OCI-LY1 (cell line): ENCODE results near the gene SSTR4.

Experiments used
- H2AFZ ChIP-seq: fragments of 200-600 bp; sonication (generic), shearing (Covaris generic); 2 replicates; pipeline ENCODE4 v1.6.0; 2014; ENCODE audit warnings: antibody characterized with exemption, mild to moderate bottlenecking, low read length
- H3F3A ChIP-seq: fragments of 200-600 bp; sonication (generic), shearing (Covaris generic); 2 replicates; pipeline ENCODE4 v1.6.0; 2014; ENCODE audit warnings: mild to moderate bottlenecking, antibody characterized with exemption, low read length, moderate library complexity; ENCODE audit not compliant: insufficient read depth
- H3K27ac ChIP-seq: fragments of 200-600 bp; sonication (generic); 2 replicates; pipeline ENCODE4 v1.5.1; 2014; ENCODE audit warnings: low read length, mixed run types, mild to moderate bottlenecking, low read depth; ENCODE audit not compliant: poor library complexity, severe bottlenecking
- H3K27me3 ChIP-seq: fragments of 200-600 bp; sonication (generic); 2 replicates; pipeline ENCODE4 v1.6.0; 2014; ENCODE audit warnings: antibody characterized with exemption, mild to moderate bottlenecking, low read length, moderate library complexity; ENCODE audit not compliant: insufficient read depth
- H3K36me3 ChIP-seq: fragments of 200-600 bp; sonication (generic); 2 replicates; pipeline ENCODE4 v1.6.1; 2014; ENCODE audit warnings: mild to moderate bottlenecking, antibody characterized with exemption, low read length, moderate library complexity, mixed read lengths; ENCODE audit not compliant: insufficient read depth
- H3K4me1 ChIP-seq: fragments of 200-600 bp; sonication (generic); 2 replicates; pipeline ENCODE4 v1.5.1; 2014; ENCODE audit warnings: mild to moderate bottlenecking, low read length, moderate library complexity; ENCODE audit not compliant: insufficient read depth, severe bottlenecking
- H3K4me2 ChIP-seq: fragments of 200-600 bp; sonication (generic), shearing (Covaris generic); 2 replicates; pipeline ENCODE4 v1.6.1; 2014; ENCODE audit warnings: low read length
- H3K4me3 ChIP-seq: fragments of 200-600 bp; sonication (generic); 2 replicates; pipeline ENCODE4 v1.5.1; 2014; ENCODE audit warnings: low read length, low read depth, mild to moderate bottlenecking, mixed read lengths; ENCODE audit not compliant: poor library complexity, severe bottlenecking
- H3K79me2 ChIP-seq: fragments of 200-600 bp; shearing (Covaris generic); 2 replicates; pipeline ENCODE4 v1.6.1; 2016; ENCODE audit warnings: mixed run types, low read length, mixed read lengths; ENCODE audit not compliant: insufficient read depth
- H3K9ac ChIP-seq: fragments of 200-600 bp; sonication (generic), shearing (Covaris generic); 2 replicates; pipeline ENCODE4 v1.6.1; 2014; ENCODE audit warnings: mild to moderate bottlenecking, low read length, mixed read lengths
- H3K9me2 ChIP-seq: fragments of 200-600 bp; sonication (generic), shearing (Covaris generic); 2 replicates; pipeline ENCODE4 v1.6.1; 2014; ENCODE audit warnings: low read depth, mild to moderate bottlenecking, low read length, mixed read lengths
- H3K9me3 ChIP-seq: fragments of 200-600 bp; shearing (Covaris generic); 2 replicates; pipeline ENCODE4 v1.6.1; 2014; ENCODE audit warnings: low read length, mixed read lengths
- H4K20me1 ChIP-seq: fragments of 200-600 bp; sonication (generic), shearing (Covaris generic); 2 replicates; pipeline ENCODE4 v1.6.0; 2016; ENCODE audit warnings: mild to moderate bottlenecking, low read length; ENCODE audit not compliant: insufficient read depth
- EZH2 ChIP-seq: fragments of 200-600 bp; sonication (generic), shearing (Covaris generic); IDR thresholded peaks from 2 replicates; pipeline ENCODE4 v1.8.0; 2017; ENCODE audit warnings: borderline replicate concordance, mixed run types, mild to moderate bottlenecking, antibody characterized with exemption, low read length, moderate library complexity, mixed read lengths
- TF ChIP-seq, protein P1 (sequence below): fragments of 200-600 bp; sonication (generic), shearing (Covaris generic); IDR thresholded peaks from 2 replicates; pipeline ENCODE4 v1.5.1; 2017; ENCODE audit warnings: mild to moderate bottlenecking, antibody characterized with exemption, low read length, moderate library complexity, mixed read lengths

Gene SSTR4

DNA sequence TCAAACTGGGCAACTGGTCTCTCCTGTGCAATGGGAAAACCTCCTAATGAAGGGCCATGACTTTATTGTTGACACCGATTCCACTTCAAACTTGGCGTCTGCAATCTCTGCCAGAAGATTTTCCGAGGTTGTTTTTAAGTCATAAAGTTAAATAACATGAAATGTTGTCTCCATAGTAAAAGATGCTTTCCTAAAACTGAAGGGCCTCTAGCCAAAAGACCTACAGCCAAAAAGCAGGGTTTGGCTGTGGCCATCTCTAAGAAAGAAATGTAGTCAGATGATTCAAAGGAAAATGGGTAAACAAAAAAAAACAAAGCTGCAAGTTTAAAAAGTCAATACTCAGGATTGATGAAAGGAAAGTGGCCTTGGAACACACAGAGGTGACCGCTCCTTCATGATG lies 36.9 kb downstream of the SSTR4 start:
- H3K9ac ChIP-seq, result no peak overlapping the region
- no peak overlapping the region for H3K4me3 ChIP-seq
- no peak overlapping the region for H2AFZ ChIP-seq
- no peaks in the 10 kb centered on the region for H4K20me1 ChIP-seq
- H3K36me3 ChIP-seq, result no peaks in the 10 kb centered on the region; the same call in 1 of the 2 replicates
- TF ChIP-seq EZH2, result no peak
- TF ChIP-seq, protein P1, sequence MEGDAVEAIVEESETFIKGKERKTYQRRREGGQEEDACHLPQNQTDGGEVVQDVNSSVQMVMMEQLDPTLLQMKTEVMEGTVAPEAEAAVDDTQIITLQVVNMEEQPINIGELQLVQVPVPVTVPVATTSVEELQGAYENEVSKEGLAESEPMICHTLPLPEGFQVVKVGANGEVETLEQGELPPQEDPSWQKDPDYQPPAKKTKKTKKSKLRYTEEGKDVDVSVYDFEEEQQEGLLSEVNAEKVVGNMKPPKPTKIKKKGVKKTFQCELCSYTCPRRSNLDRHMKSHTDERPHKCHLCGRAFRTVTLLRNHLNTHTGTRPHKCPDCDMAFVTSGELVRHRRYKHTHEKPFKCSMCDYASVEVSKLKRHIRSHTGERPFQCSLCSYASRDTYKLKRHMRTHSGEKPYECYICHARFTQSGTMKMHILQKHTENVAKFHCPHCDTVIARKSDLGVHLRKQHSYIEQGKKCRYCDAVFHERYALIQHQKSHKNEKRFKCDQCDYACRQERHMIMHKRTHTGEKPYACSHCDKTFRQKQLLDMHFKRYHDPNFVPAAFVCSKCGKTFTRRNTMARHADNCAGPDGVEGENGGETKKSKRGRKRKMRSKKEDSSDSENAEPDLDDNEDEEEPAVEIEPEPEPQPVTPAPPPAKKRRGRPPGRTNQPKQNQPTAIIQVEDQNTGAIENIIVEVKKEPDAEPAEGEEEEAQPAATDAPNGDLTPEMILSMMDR, result no peak
- no peaks in the 10 kb centered on the region for H3K27me3 ChIP-seq
- no peaks in the 10 kb centered on the region for H3K4me1 ChIP-seq
- H3F3A ChIP-seq, result no peaks in the 10 kb centered on the region
- no peak overlapping the region for H3K27ac ChIP-seq
- no peak overlapping the region for H3K4me2 ChIP-seq
- no peaks in the 10 kb centered on the region for H3K79me2 ChIP-seq
- no peaks in the 10 kb centered on the region for H3K9me3 ChIP-seq
- H3K9me2 ChIP-seq, result no peaks in the 10 kb centered on the region

DNA sequence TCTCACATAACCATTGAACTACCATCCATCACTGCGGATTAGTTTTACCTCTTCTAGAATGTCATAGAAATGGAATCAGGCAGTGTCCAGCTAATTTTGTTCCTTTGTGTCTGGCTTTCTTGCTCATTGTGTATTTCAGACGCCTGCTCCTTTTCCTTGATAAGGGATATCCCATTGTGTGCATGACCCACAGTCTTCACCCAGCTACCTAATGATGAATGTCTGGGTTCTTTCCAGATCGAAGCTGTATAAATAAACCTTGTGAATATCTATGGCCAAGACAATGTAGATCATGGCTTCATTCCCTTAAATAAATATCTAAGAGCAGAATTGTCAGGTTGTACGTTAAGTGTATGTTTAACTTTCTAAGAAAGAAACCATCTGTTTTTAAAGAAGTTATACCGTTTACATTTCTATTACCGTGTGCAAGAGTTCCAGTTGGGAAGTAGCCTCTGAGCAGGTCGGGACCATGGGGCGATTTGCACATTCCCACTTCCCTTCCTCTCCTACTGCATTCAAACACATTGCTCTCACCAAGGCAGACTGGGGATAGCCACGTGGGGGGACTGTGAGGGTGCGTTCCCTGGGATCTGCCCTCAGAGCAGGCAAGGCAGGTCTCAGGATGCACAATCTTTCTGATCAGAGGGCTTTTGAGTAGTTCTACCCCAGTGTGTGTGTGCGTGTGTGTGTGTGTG lies 37.9 kb downstream of the SSTR4 start:
- Histone ChIP-seq H3K4me1 (no peaks in the 10 kb centered on the region), H3K79me2 (no peaks in the 10 kb centered on the region), H3K9me3 (no peaks in the 10 kb centered on the region), H3K9me2 (no peaks in the 10 kb centered on the region), H3K27me3 (no peaks in the 10 kb centered on the region), H3K27ac (no peak overlapping the region), H4K20me1 (no peaks in the 10 kb centered on the region), H3K4me3 (no peak overlapping the region), H2AFZ (no peak overlapping the region), H3K4me2 (no peak overlapping the region), H3K36me3 (no peaks in the 10 kb centered on the region; the same call in 1 of the 2 replicates), H3K9ac (no peak overlapping the region), H3F3A (no peaks in the 10 kb centered on the region)
- TF ChIP-seq, protein P1, result no peak
- TF ChIP-seq EZH2, result no peak

DNA sequence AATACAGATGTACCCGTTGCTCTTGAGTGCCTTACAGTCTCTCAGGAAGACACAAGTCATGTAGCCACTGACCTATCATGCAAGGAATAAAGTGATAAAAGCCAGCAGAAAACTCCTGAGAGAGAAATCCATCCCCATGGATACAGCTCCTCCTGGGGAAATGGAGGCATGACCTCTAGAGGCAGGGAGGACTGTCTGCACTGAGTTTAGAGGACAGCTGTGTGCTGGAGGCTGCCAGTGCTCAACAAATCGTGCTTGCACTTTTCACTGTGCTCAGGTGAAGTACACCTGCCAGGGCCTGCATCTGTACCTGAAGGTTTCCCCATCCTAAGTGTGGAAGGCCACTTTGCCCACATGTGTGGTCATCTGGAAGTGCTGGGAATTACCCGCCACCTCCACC lies 38.9 kb downstream of the SSTR4 start:
- no peaks in the 10 kb centered on the region for H3K9me2 ChIP-seq
- no peak overlapping the region for H2AFZ ChIP-seq
- no peaks in the 10 kb centered on the region for H3K79me2 ChIP-seq
- H3K4me3 ChIP-seq, result no peak overlapping the region
- H3K4me2 ChIP-seq, result no peak overlapping the region
- no peaks in the 10 kb centered on the region for H3K9me3 ChIP-seq
- no peak overlapping the region for H3K9ac ChIP-seq
- no peaks in the 10 kb centered on the region for H3K4me1 ChIP-seq
- TF ChIP-seq, protein P1, result no peak
- no peak for TF ChIP-seq EZH2
- H3K27me3 ChIP-seq, result no peaks in the 10 kb centered on the region
- H4K20me1 ChIP-seq, result no peaks in the 10 kb centered on the region
- H3F3A ChIP-seq, result no peaks in the 10 kb centered on the region
- no peaks in the 10 kb centered on the region; the same call in 1 of the 2 replicates for H3K36me3 ChIP-seq
- H3K27ac ChIP-seq, result no peak overlapping the region
